NCI-H2107 (cell line): Measurements from ENCODE around the gene PLEKHN1.
"Not testable (repeated sequence)": the region's sequence is repeated elsewhere in the genome, so short reads cannot be mapped to it uniquely, and the experiment has no call there.

Experiments used
- DNase-seq: peaks from one replicate; lab custom pipeline; 2025; lab: John Stamatoyannopoulos, UW

The PLEKHN1 gene

GRCh38 chr1:995665-996633, 29.7 kb downstream of the PLEKHN1 start:
- DNase-seq, result no peak

DNA sequence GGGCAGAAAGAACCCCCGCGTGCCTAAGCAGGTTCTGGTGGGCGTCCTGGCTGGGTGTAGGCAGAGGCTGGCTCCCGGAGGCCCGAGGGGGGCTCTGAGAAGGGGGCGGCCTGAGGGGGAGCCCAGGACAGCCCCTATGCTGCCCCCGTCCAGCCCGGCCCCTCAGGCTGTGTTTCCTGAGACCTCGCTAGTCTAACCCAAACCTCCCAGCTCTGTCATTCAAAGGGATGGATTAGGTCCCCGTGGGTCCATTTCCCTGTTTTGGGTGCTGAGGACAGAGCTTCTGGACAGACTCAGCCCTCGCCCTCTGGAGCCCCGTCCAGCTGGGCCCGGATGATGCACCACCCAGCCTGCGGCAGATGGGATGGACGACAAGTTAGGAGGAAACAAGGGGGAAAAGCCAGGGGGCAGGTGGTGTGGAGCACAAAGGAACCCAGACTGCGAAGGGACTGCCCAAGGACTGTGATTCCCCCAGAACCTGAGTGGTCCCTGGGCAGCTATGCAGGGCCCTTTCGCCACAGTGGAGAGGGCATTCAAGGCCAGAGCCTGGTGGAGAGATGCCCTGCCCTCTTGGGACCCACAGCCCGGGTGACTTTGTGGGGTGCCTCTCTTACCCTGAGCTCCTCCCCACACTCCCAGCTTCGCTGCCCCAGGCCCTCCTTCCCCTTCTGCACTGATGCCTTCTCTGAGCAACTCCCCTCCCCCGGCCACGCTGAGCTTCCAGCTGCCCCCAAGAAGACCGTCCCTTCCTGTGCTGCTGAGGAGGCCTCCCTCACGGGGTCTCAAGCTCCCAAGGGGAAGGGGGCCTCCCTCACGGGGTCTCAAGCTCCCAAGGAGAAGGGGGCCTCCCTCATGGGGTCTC, 30.8 kb downstream of the PLEKHN1 start:
- no peak for DNase-seq

DNA sequence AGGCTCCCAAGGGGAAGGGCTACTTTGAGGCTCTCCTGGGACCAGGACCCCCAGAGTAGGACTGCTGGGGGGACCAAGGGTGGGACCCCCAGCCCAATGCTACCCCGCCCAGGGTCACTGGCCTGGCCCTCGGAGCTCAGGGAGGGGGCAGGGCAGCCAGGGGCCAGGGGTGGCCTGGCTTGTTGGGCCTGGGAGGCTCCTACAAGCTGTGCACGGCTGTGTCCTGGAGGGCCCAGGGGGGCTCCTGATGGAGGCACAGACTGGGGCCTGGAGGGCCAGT, 31.4 kb downstream of the PLEKHN1 start:
- no peak for DNase-seq

GRCh38 chr1:997993-998744, 31.9 kb downstream of the PLEKHN1 start:
- DNase-seq, result no peak

DNA sequence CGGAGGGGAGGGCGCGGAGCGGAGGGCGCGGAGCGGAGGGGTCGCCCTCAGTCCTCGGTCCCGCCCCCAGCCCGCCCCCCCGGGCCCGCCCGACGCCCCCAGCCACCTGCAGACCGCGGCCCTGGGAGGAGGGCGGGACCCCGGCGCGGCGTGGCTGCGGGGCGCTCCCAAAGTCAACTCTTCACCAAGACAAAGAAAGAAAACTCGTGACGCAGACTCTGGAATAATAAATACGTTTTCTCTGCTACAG, 32.4 kb downstream of the PLEKHN1 start:
- no peak for DNase-seq

GRCh38 chr1:998995-999724, 32.9 kb downstream of the PLEKHN1 start:
- DNase-seq, result no peak

GRCh38 chr1:999725-1000356, 33.6 kb downstream of the PLEKHN1 start, which contains the start of gene HES4:
HES4 (minus strand) TSS chr1:1000097; CDS start chr1:999973, 124 bp downstream.
- no peak for DNase-seq

DNA sequence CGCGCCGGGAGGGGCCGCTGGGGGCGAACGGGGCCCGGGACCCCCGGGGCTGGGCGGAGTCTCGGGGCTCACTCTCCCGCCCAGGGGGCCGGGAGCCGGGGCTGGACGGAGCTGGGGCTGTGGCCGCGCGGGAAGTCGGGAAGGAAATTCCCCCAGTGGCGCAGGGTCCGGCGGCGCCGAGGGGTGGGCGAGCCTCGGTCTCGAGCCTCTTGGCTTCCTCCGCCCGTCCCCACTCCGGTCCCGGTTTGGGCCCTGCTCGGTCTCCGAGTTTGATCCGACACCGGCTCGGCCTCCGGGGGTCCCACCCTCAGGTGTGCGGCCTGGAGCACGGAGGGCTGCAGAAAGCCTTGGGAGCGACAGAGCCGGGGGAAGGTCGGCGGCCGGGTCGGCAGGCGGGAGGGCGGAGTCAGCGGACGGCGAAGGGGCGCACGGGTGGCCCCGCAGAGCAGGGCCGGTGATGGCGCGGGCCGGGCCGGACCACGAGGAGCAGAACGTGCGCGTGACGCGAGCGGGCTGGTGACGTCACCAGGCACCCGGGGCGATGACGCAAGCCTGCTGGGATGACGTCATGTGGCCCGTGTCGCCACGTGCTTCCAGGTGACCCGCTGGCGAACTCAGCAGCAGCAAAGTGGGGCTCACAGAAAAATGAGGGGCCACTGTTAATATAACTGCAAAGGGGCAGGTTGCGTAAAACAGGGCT, 34.2 kb downstream of the PLEKHN1 start:
- DNase-seq, result no peak

DNA sequence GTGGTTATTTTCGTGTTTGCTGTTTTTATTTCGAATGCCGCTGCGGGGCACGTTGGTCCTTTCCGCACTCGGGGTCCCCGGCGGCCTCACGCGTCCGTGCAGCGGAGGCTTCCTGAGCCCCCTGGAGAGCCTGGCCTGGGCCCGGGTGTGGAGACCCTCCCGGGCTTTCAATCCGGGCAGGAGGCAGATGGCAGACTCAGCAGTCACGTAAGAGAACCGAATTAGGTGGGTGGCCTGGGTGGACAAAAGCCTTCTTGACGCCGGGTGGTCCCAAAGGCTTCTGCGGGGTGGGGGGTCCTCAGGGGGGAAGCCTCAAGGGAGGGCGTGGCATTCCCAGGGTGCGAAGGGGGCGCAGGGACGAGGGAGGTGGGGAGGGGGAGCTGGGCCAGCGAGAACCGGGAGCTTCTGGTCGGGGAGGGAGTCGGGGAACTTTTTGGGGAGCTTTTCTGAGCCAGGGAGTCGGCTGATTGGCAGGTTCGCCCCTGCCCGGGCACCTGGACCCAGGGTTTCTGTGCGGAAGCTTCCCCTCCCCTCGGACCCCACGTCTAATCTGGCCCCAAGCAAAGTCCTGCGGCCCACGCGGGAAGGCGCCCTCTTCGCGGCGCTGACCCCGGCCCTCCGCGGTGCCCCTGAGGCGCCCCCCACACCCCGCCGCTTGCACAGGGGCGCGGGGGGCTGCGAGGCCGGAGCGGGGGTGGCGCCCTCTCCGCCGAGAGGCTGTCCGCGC, 34.9 kb downstream of the PLEKHN1 start:
- DNase-seq, result no peak

- no peak for DNase-seq
Measured at GRCh38 chr1:1003618-1004419, 37.5 kb downstream of the PLEKHN1 start.

GRCh38 chr1:1004420-1004779, 38.1 kb downstream of the PLEKHN1 start:
- no peak for DNase-seq

GRCh38 chr1:1004780-1005697, 38.8 kb downstream of the PLEKHN1 start:
- no peak for DNase-seq

DNA sequence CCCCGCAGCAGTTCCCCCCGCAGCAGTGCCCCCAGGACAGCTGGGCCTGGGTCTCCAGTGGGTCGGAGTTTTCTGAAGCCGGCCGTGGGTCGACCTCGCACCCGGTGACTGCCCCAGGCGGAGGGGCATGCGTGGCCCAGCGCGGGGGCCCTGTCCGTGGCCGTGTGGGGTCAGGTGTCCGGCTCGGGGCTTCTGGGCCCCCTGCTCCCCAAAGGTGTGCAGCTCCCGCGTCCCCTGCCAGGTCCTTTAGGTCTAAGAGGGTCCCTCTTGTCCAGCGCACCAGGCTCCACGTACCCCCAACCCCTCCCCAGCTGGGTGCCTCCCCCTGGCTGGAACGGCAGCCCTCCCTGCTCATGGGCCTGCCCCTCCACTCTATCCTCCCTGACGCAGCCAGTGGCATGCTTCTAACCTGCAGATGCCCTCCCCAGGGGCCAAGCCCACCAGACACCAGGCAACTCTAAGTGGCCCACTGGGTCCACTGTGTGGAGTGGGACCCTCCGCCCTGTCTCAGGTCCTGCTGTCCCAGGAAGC, 39.6 kb downstream of the PLEKHN1 start:
- no peak for DNase-seq

DNA sequence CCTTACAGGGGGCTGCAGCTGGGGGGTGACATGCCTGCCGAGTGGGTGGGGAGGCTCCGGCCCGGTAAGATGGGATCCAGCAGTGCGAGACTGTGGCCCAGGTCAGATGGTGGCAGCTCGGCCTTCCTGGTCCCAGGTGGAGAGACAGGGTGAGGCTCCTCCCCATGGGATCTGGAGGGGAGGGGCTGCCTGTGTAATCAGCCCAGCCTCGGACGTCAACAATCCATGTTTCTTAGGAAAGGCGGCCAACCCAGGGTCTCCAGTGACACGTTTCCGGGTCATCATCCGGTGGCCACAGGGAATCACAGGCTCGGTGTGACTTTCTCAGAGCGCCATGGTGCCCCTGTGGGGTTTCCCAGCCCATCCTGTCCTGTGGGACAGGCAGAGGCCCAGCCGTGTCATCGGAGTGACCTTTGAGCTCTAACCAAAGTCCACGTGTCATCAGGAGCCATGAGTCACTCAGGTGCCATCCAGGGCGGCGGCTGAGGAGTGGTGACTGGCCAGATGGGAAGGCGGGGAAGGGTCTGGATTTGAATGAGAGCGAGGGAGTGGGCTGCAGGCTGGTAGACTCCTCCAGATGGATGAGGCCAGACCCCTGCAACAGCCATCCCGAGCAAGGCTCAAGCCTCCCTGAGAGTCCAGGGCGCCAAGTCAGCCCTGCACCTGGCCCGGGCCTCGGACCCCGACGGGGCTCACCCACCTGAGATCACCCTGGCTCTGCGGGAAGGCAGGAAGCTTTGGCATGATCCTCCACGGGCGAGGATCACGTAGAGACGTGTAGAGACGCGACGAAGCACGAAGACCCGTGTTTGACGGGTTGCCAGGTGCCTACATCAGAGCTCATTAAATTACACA, 40.2 kb downstream of the PLEKHN1 start:
- DNase-seq, result no peak

DNA sequence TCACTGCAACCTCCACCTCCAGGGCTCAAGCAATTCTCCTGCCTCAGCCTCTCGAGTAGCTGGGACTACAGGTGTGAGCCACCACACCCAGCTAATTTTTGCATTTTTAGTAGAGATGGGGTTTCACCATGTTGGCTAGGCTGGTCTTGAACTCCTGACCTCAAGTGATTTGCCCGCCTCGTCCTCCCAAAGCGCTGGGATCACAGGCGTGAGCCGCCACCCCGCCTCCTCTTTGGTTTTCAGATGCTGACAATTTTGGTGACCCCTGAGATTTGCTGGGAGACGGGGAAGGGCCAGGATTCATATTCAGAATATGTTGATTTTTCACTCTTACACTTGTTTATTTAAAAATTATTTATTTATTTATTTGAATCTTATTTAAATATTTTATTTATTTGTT, 43.8 kb downstream of the PLEKHN1 start:
- DNase-seq, result not testable (repeated sequence)

GRCh38 chr1:1011396-1011949, 45.2 kb downstream of the PLEKHN1 start:
- no peak for DNase-seq

DNA sequence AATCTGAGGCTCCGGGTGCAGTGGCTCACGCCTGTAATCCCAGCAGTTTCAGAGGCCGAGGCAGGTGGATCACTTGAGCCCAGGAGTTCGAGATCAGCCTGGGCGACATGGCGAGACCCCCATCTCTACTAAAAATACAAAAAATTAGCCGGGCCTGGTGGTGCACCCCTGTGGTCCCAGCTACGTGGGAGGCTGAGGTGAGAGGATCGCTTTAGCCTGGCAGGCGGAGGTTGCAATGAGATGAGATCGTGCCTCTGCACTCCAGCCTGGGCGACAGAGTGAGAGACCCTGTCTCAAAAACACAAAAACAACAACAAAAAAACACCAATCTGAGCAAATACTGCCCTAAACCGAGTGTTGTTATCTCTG, 46.4 kb downstream of the PLEKHN1 start:
- DNase-seq, result not testable (repeated sequence)
